ENCODE data around the gene YDJC.

DNA sequence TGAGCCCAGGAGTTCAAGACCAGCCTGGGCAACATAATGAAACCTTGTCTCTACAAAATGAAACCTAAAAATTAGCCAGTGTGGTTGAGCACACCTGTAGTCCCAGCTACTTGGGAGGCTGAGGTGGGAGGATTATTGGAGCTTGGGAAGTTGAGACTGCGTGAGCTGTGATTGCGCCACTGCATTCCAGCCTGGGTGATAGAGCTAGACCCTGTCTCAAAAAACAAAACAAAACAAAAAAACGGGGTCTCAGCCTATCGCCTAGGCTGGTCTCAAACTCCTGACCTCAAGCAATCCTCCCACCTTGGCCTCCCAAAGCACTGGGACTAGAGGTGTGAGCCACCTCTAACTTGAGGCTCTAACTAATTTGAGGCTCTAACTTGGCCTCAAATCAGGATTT, 49.6 kb upstream of the YDJC start:
- TF ChIP-seq, protein P1, sequence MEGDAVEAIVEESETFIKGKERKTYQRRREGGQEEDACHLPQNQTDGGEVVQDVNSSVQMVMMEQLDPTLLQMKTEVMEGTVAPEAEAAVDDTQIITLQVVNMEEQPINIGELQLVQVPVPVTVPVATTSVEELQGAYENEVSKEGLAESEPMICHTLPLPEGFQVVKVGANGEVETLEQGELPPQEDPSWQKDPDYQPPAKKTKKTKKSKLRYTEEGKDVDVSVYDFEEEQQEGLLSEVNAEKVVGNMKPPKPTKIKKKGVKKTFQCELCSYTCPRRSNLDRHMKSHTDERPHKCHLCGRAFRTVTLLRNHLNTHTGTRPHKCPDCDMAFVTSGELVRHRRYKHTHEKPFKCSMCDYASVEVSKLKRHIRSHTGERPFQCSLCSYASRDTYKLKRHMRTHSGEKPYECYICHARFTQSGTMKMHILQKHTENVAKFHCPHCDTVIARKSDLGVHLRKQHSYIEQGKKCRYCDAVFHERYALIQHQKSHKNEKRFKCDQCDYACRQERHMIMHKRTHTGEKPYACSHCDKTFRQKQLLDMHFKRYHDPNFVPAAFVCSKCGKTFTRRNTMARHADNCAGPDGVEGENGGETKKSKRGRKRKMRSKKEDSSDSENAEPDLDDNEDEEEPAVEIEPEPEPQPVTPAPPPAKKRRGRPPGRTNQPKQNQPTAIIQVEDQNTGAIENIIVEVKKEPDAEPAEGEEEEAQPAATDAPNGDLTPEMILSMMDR (IDR thresholded peaks at IDR 0.05): no peak
- TF ChIP-seq EZH2 (IDR thresholded peaks at IDR 0.05; ENCODE audit: borderline replicate concordance, insufficient read depth, low read depth, low read length, poor library complexity, severe bottlenecking): no peak
